T-cell (primary cell): Measurements from ENCODE around the gene WIPF1. TPM values are rescaled to one million over a fixed set of nuclear protein-coding genes. Genes with fewer than 3 reads are reported as not detected.

Experiments used
- ATAC-seq, 4 experiments: fragments of 200-7000 bp in 3 of 4; fragments of 150-1000 bp in 1 of 4; cut with Tn5 transposase; replicated peaks in 1 of 4; 1 replicate in 3 of 4; 2 replicates in 1 of 4; pipeline ENCODE4 v1.10.0; 2021; ENCODE audit warnings: moderate library complexity in 3 of 4, mild to moderate bottlenecking in 2 of 4, moderate number of reproducible peaks in 1 of 4
- CTCF ChIA-PET, 2 donors: fragments of 300-600 bp; sonication (Branson Sonifier 250); formaldehyde crosslinking; loops; one replicate each; lab custom pipeline; 2022; ENCODE audit warnings: antibody characterized with exemption in 2 of 2; lab: Charles Lee
- POLR2A ChIA-PET, 2 donors: fragments of 300-600 bp; sonication (Branson Sonifier 250); formaldehyde crosslinking; loops; one replicate each; lab custom pipeline; 2022; ENCODE audit warnings: antibody characterized with exemption in 2 of 2; lab: Charles Lee
- DNase-seq, 35 experiments: peaks; one replicate each; pipeline versions ENCODE4 v3.0.0 to v3.0.0-alpha.2; 2013 to 2023
- H3K27ac ChIP-seq: one replicate; pipeline ENCODE4 v1.5.1; 2013; ENCODE audit warnings: low read length
- H3K27me3 ChIP-seq, 2 experiments: replicated peaks in 1 of 2; 1 replicate in 1 of 2; 2 replicates in 1 of 2; pipeline versions ENCODE4 v1.6.1 to v1.7.0; 2013; ENCODE audit warnings: low read length in 1 of 2, mixed read lengths in 1 of 2; ENCODE audit not compliant: control insufficient read depth in 2 of 2, insufficient read depth in 2 of 2; ENCODE audit errors: extremely low read depth in 1 of 2
- H3K36me3 ChIP-seq, 2 donors: 1 replicate in 1 of 2; 2 replicates in 1 of 2; pipeline versions ENCODE4 v1.6.1 to v1.7.0; 2013; ENCODE audit warnings: low read length in 1 of 2; ENCODE audit not compliant: control insufficient read depth in 2 of 2, insufficient read depth in 1 of 2; ENCODE audit errors: extremely low read depth in 1 of 2
- H3K4me1 ChIP-seq, 2 experiments: 1 replicate in 1 of 2; 2 replicates in 1 of 2; pipeline versions ENCODE4 v1.6.1 to v1.7.0; 2013; ENCODE audit warnings: low read length in 2 of 2, mixed read lengths in 1 of 2; ENCODE audit not compliant: insufficient read depth in 2 of 2, control insufficient read depth in 1 of 2; ENCODE audit errors: extremely low read depth in 1 of 2
- H3K4me3 ChIP-seq, 2 donors: 1 replicate in 1 of 2; 2 replicates in 1 of 2; pipeline versions ENCODE4 v1.5.1 to v1.7.0; 2013; ENCODE audit warnings: mild to moderate bottlenecking in 2 of 2, low read length in 1 of 2, moderate library complexity in 1 of 2; ENCODE audit not compliant: control insufficient read depth in 1 of 2; ENCODE audit errors: extremely low read depth in 1 of 2
- H3K9me3 ChIP-seq: 2 replicates; pipeline ENCODE4 v1.7.0; 2013
- H3K27ac Mint-ChIP-seq, 2 donors: one replicate each; pipeline ENCODE4 v1.8.0; 2020 to 2021; ENCODE audit warnings: mild to moderate bottlenecking in 2 of 2, mixed read lengths in 2 of 2
- H3K27me3 Mint-ChIP-seq, 2 donors: one replicate each; pipeline ENCODE4 v1.8.0; 2021 to 2022; ENCODE audit warnings: mixed read lengths in 2 of 2
- H3K36me3 Mint-ChIP-seq: one replicate; pipeline ENCODE4 v1.8.0; 2021; ENCODE audit warnings: mixed read lengths
- H3K4me1 Mint-ChIP-seq, 3 donors: one replicate each; pipeline ENCODE4 v1.8.0; 2020 to 2022; ENCODE audit warnings: mixed read lengths in 3 of 3, mild to moderate bottlenecking in 1 of 3
- H3K4me3 Mint-ChIP-seq, 3 donors: one replicate each; pipeline ENCODE4 v1.8.0; 2020 to 2022; ENCODE audit warnings: mild to moderate bottlenecking in 3 of 3, mixed read lengths in 3 of 3, moderate library complexity in 3 of 3
- H3K9me3 Mint-ChIP-seq, 3 donors: one replicate each; pipeline ENCODE4 v1.8.0; 2020 to 2022; ENCODE audit warnings: mixed read lengths in 3 of 3
- WGBS: methylation state at CpG from one replicate; pipeline ENCODE4 v1.1.5; 2013; ENCODE audit warnings: missing lambda C conversion rate; ENCODE audit not compliant: insufficient coverage; 5-methylcytosine and 5-hydroxymethylcytosine counted together
- total RNA-seq, 35 experiments: library from RNA in 6 of 35; stranded (reverse) in 6 of 35; fragments of 120-200 nt in 1 of 35; gene quantifications; one replicate each; pipeline versions ENCODE4 v1.2.1 to v1.2.4 and lab custom pipeline; 2013 to 2026

Gene WIPF1, protein sequence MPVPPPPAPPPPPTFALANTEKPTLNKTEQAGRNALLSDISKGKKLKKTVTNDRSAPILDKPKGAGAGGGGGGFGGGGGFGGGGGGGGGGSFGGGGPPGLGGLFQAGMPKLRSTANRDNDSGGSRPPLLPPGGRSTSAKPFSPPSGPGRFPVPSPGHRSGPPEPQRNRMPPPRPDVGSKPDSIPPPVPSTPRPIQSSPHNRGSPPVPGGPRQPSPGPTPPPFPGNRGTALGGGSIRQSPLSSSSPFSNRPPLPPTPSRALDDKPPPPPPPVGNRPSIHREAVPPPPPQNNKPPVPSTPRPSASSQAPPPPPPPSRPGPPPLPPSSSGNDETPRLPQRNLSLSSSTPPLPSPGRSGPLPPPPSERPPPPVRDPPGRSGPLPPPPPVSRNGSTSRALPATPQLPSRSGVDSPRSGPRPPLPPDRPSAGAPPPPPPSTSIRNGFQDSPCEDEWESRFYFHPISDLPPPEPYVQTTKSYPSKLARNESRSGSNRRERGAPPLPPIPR
- total RNA-seq: 100 to 1,000 TPM; 349 to 412 (median 372) TPM
- 256 TPM for total RNA-seq (2013)
- total RNA-seq (lab: John Stamatoyannopoulos, UW): 83.8 to 682 (median 324) reads per million in 29 experiments

DNA sequence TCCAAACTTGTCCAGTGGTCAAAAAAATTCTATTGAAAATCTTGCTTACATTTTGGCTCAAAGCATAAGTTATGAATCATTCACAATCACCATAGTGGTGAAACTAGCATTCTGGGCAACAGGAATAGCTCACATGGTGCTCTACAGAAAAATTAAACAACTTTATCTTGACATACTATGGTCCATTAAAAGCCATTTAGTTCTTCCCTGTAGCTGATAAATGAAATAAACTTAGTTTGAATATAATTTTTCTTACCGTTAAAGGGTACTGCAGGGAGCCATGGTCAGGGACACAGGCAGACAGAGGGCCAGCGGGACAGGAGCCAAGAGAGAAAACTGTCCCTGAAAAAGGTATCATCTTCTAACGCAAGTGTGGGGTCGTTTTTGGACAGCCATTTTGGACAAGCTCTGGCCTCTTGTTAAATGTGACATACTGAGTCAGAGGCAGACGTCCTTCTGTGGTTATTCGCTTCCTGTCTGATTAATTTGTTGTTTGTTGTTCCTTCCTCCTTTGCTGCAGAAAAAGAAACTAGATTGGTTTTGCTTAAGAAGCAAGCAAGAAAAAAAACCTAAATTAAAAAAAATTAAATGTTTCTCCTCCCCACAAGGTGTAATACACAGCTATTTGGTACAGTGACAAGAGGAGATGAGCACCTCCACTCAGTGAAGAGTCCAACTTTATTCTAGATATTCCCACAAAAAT is at the start of gene WIPF1:
Gene WIPF1 (minus strand): TSS at position 460 of the 703 bp plus-strand sequence. CDS start 12,231 bp downstream, outside the sequence.
- DNase-seq (peak in 33 of 35 experiments; percentile 15 to 87 (median 41)), ATAC-seq (peak; percentile 28 to 63 (median 53))
- 0% methylated on average over 1 of the region's 6 CpGs for WGBS
- H3K9me3 Mint-ChIP-seq: no peaks in the 10 kb centered on the region
- H3K4me1 Mint-ChIP-seq: peaks cover 54 to 87% (median 65%) of the 10 kb centered on the region in 3 donors
- POLR2A ChIA-PET: interaction anchor here (0.6 to 2.3 kb wide), 10 partner anchors 11 to 169 kb away, joined by 3 to 13 read pairs (median 4); no protein-coding TSS in a partner anchor
- peak within 1 kb of the TSS; percentile 98 to 99 for H3K27ac Mint-ChIP-seq
- Histone ChIP-seq H3K9me3 (no peaks in the 10 kb centered on the region), H3K4me3 (peak within 1 kb of the TSS; percentile 58 to 80), H3K36me3 (peaks cover 0 to 6% of the 10 kb centered on the region in 2 donors), H3K4me1 (peaks cover 45 to 57% of the 10 kb centered on the region in 2 experiments), H3K27ac (peak within 1 kb of the TSS; percentile 89), H3K27me3 (no peaks in the 10 kb centered on the region)
- CTCF ChIA-PET: interaction anchor here (0.6 to 14.5 kb wide), 18 partner anchors 10 to 134 kb away, joined by 3 to 298 read pairs (median 5); partner anchors contain the start of gene GPR155 (in 1 of the 2)
- peaks cover 44% of the 10 kb centered on the region for H3K36me3 Mint-ChIP-seq
- H3K4me3 Mint-ChIP-seq: peak within 1 kb of the TSS; percentile 88 to 99 (median 95)
- no peaks in the 10 kb centered on the region for H3K27me3 Mint-ChIP-seq

DNA sequence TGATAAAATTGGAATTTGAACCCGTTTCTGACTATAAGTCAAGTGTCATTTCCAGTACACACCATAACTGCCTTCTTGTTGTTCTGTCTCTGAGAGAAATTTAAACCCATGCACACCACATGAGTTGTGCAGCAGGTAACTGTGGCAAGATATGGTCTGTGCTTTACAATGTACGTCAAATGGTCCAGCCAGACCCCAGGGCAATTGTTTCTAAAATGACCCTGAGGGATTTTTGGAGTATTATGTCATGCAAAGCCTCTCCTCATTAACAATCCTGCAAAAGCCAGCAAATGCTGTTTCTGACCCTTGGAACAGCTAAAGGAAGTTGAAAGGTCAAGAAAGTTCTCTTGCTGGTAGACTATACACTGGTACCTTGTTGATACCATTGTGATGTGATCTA is 47.7 kb upstream of the WIPF1 start:
- Mint-ChIP-seq H3K4me1 (peaks cover 4 to 27% (median 13%) of the 10 kb centered on the region in 3 donors), H3K27ac (no peak overlapping the region), H3K27me3 (no peaks in the 10 kb centered on the region), H3K4me3 (no peak overlapping the region), H3K9me3 (peaks cover 0 to 15% (median 6%) of the 10 kb centered on the region in 3 donors), H3K36me3 (peaks cover 45% of the 10 kb centered on the region)
- no CpG with 5 or more reads among the region's 2 CpGs for WGBS
- no peak overlapping the region for H3K27ac ChIP-seq
- no peaks in the 10 kb centered on the region for H3K27me3 ChIP-seq
- ChIA-PET CTCF (interaction anchor here in 1 of 2 donors (1.1 kb wide), 1 partner anchor 40 kb away, joined by 3 read pairs; no protein-coding TSS in a partner anchor), POLR2A (no interaction called here)
- no peaks in the 10 kb centered on the region for H3K36me3 ChIP-seq
- no peak overlapping the region for H3K4me3 ChIP-seq
- no peak for ATAC-seq
- H3K9me3 ChIP-seq: no peaks in the 10 kb centered on the region
- no peaks in the 10 kb centered on the region for H3K4me1 ChIP-seq
- no peak for DNase-seq

DNA sequence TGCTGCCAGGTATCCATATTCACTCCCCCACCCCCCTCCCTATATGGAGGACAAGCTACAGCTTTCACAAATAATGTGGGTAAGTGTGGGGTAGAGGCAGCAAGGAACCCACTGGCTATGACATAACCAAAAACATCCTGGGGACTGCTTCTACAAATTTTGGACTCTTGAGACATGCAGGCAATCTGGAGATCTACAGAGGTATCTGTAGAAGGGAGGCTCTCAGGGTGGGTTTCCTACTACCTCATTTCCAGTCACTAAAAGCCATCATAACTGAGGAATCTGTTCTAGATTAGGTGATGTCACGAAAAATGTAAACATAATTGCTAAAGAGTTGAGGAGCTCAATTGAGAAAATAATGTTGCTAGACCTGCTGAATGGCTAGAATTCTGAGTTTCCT is 46.8 kb upstream of the WIPF1 start:
- Mint-ChIP-seq H3K27ac (no peak overlapping the region), H3K27me3 (no peaks in the 10 kb centered on the region), H3K4me3 (no peak overlapping the region), H3K4me1 (peaks cover 6 to 29% (median 12%) of the 10 kb centered on the region in 3 donors), H3K36me3 (peaks cover 38% of the 10 kb centered on the region), H3K9me3 (peaks cover 0 to 12% (median 2%) of the 10 kb centered on the region in 3 donors)
- DNase-seq: no peak
- Histone ChIP-seq H3K27ac (no peak overlapping the region), H3K9me3 (no peaks in the 10 kb centered on the region), H3K36me3 (no peaks in the 10 kb centered on the region), H3K4me1 (no peaks in the 10 kb centered on the region), H3K4me3 (no peak overlapping the region), H3K27me3 (no peaks in the 10 kb centered on the region)
- ChIA-PET CTCF (interaction anchor here (0.6 to 1.1 kb wide), 2 partner anchors 41 to 426 kb away, joined by 3 read pairs; no protein-coding TSS in a partner anchor), POLR2A (interaction anchor here (1.1 to 1.3 kb wide), 2 partner anchors 8 to 9 kb away, joined by 6 to 11 read pairs; no protein-coding TSS in a partner anchor)
- WGBS: no CpG with 5 or more reads among the region's 1 CpG
- ATAC-seq: no peak

DNA sequence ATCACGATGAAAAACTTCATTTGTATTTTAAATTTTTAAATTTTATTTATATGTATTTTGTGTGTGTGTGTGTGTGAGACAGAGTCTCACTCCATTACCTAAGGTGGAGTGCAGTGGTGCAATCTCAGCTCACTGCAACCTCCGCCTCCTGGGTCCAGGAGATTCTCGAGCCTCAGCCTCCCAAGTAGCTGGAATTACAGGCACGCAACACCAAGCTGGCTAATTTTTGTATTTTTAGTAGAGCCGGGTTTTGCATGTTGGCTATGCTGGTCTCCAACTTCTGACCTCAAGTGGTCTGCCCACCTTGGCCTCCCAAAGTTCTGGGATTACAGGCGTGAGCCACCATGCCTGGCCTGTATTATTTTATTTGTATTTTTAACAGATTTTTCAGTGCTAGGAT is 45.8 kb upstream of the WIPF1 start:
- H3K4me1 Mint-ChIP-seq: peaks cover 11 to 38% (median 22%) of the 10 kb centered on the region in 3 donors
- 100% methylated on average over 3 of the region's 6 CpGs for WGBS
- Histone ChIP-seq H3K36me3 (no peaks in the 10 kb centered on the region), H3K27me3 (no peaks in the 10 kb centered on the region), H3K4me1 (no peaks in the 10 kb centered on the region), H3K4me3 (no peak overlapping the region), H3K9me3 (no peaks in the 10 kb centered on the region), H3K27ac (no peak overlapping the region)
- ChIA-PET CTCF (no interaction called here), POLR2A (interaction anchor here in 1 of 2 donors (1.3 kb wide), 1 partner anchor 9 kb away, joined by 6 read pairs; no protein-coding TSS in a partner anchor)
- H3K36me3 Mint-ChIP-seq: peaks cover 27% of the 10 kb centered on the region
- H3K9me3 Mint-ChIP-seq: peaks cover 0 to 4% (median 4%) of the 10 kb centered on the region in 3 donors
- DNase-seq (no peak), ATAC-seq (no peak)
- H3K27ac Mint-ChIP-seq: no peak overlapping the region
- no peaks in the 10 kb centered on the region for H3K27me3 Mint-ChIP-seq
- no peak overlapping the region for H3K4me3 Mint-ChIP-seq

DNA sequence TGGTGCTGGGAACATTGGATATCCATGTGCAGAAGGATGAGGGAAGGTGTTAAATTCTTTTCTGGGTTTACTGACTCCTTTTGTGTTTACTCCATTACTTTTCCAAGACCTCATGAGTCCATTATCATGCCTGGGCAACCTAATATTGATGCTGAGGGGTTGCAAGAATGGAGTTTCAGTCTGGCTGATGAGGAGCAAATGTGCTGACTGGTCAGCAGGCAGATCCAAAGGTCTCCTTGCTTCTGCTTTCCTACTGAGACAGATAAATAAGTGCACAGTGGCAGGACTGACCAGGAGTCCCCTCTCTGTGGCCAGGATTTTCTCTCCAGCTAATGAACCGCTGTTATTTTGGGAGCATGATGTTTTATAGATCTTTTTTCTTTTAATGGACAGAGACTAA is 43.6 kb upstream of the WIPF1 start:
- ChIA-PET CTCF (no interaction called here), POLR2A (no interaction called here)
- H3K27ac ChIP-seq: no peak overlapping the region
- H3K27me3 ChIP-seq: no peaks in the 10 kb centered on the region
- no CpG with 5 or more reads among the region's 1 CpG for WGBS
- Mint-ChIP-seq H3K36me3 (peaks cover 10% of the 10 kb centered on the region), H3K27me3 (no peaks in the 10 kb centered on the region), H3K27ac (no peak overlapping the region), H3K4me1 (peaks cover 19 to 52% (median 30%) of the 10 kb centered on the region in 3 donors), H3K9me3 (peaks cover 0 to 4% (median 4%) of the 10 kb centered on the region in 3 donors), H3K4me3 (no peak overlapping the region)
- no peak overlapping the region for H3K4me3 ChIP-seq
- H3K36me3 ChIP-seq: no peaks in the 10 kb centered on the region
- ATAC-seq (no peak), DNase-seq (no peak)
- peaks cover 0 to 4% of the 10 kb centered on the region in 2 experiments for H3K4me1 ChIP-seq
- no peaks in the 10 kb centered on the region for H3K9me3 ChIP-seq
